ENCODE results near the gene TAS2R7.

- TF ChIP-seq POLR2A (IDR thresholded peaks at IDR 0.05; ENCODE audit: low read depth, low read length): no peak
- TF ChIP-seq, protein P1, sequence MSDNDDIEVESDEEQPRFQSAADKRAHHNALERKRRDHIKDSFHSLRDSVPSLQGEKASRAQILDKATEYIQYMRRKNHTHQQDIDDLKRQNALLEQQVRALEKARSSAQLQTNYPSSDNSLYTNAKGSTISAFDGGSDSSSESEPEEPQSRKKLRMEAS (IDR thresholded peaks at IDR 0.05; ENCODE audit: insufficient read depth, insufficient read length): no peak
These were observed at the start of gene TAS2R7 for GRCh38 chr12:10802587-10802986.
